ENCODE results near the gene MYOC.

The MYOC gene

DNA sequence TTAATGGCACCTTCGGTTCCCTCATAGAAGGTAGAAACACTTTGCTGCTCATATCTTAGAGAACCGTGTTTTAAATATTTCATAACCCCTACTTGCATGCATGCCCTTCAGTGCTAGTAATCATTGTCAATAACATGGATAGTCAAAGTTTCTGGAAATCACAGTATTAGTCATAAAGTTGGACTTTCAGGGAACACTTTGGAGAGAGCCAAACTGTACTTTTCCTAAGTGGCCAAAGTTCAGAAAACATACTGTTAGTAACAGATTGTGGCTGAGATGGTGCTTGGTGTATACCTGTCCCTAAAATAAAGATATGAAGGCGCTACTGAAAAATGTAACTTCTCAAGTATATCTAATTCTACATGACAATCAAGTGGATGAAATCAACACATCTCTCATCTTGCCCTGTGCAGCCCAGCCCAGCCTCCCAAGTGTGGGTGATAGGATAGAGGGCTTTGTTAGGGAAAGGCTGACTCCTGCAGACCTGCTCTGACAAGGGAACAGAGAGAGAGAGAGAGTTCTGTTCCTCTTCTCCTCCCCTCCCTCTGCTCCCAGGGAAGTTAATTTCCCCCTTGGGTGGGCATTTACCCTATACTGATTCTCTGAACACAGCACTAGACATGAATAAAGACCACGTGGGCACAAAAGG lies 14.4 kb downstream of the MYOC start:
- TF ChIP-seq, protein P1, sequence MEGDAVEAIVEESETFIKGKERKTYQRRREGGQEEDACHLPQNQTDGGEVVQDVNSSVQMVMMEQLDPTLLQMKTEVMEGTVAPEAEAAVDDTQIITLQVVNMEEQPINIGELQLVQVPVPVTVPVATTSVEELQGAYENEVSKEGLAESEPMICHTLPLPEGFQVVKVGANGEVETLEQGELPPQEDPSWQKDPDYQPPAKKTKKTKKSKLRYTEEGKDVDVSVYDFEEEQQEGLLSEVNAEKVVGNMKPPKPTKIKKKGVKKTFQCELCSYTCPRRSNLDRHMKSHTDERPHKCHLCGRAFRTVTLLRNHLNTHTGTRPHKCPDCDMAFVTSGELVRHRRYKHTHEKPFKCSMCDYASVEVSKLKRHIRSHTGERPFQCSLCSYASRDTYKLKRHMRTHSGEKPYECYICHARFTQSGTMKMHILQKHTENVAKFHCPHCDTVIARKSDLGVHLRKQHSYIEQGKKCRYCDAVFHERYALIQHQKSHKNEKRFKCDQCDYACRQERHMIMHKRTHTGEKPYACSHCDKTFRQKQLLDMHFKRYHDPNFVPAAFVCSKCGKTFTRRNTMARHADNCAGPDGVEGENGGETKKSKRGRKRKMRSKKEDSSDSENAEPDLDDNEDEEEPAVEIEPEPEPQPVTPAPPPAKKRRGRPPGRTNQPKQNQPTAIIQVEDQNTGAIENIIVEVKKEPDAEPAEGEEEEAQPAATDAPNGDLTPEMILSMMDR (conservative IDR thresholded peaks at IDR 0.05; ENCODE audit: low read depth, low read length) = no peak
- H3K4me3 ChIP-seq (ENCODE audit: low read length) = no peak overlapping the region
- no peak for DNase-seq (ENCODE audit: low read depth)

DNA sequence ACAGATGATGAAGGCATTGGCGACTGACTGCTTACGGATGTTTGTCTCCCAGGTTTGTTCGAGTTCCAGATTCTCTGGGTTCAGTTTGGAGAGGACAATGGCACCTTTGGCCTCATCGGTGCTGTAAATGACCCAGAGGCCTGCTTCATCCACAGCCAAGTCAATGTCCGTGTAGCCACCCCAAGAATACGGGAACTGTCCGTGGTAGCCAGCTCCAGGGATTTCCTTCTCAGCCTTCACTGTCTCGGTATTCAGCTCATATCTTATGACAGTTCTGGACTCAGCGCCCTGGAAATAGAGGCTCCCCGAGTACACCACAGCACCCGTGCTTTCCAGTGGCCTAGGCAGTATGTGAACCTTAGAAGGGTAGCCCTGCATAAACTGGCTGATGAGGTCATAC lies 16.3 kb downstream of the MYOC start:
- TF ChIP-seq, protein P1 (conservative IDR thresholded peaks at IDR 0.05; ENCODE audit: low read depth, low read length) = no peak
- DNase-seq (ENCODE audit: low read depth) = no peak

DNA sequence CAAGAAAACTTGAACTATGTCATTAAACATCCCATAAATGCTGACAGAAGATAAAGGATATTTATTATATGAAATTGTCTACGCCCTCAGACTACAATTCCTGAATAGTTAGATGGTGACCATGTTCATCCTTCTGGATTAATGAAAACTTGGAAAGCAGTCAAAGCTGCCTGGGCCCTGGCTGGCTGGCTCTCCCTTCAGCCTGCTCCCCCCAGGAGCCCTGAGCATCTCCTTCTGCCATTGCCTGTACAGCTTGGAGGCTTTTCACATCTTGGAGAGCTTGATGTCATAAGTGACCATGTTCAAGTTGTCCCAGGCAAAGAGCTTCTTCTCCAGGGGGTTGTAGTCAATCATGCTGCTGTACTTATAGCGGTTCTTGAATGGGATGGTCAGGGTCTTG lies 16.8 kb downstream of the MYOC start:
- TF ChIP-seq, protein P1 (conservative IDR thresholded peaks at IDR 0.05; ENCODE audit: low read depth, low read length) = no peak
- no peak overlapping the region for H3K4me3 ChIP-seq (ENCODE audit: low read length)

More for the DNA sequence above, 16.3 kb downstream of the MYOC start:
- no peak overlapping the region for H3K4me3 ChIP-seq (ENCODE audit: low read length)

DNA sequence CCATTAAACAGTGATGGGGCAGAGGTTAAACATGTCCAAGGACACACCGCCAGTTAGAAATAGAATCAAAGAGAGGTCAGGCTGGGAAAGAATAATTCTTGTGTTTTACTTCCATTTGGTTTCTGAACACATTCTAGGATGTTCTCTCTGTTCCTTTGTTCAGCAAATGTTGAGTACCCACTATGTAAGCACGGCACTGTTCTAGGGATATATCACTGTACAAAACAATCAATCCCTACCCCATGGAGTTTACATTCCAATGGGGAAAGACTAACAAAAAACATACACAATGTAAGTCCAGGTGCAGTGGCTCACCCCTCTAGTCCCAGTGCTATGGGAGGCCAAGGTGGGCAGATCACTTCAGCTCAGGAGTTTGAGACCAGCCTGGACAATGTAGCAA lies 24.3 kb downstream of the MYOC start:
- DNase-seq (ENCODE audit: low read depth) = no peak
- H3K4me3 ChIP-seq (ENCODE audit: low read length) = no peak overlapping the region
- TF ChIP-seq, protein P1 (conservative IDR thresholded peaks at IDR 0.05; ENCODE audit: low read depth, low read length) = no peak

More for the DNA sequence above, 16.8 kb downstream of the MYOC start:
- DNase-seq (ENCODE audit: low read depth) = no peak

DNA sequence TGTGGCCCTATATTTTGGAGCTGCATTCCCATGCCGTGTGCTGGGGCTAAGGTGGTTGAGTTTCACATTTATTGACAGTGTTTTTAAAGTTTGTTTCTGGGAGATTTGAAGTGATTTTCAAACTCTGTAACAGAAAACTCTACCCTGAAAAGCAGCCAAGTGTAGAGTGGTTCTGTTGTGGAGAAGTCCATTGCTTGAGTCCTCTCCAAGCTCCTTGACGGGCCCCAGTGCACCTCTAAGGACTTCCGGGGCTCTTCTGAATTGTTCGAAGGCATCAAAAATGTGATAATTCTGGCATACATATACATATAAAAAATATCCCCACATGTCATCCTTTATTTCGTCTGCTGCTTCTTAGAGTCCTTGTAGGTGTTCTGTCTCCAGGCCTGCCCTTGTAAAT lies 25.5 kb downstream of the MYOC start:
- no peak for DNase-seq (ENCODE audit: low read depth)
- TF ChIP-seq, protein P1 (conservative IDR thresholded peaks at IDR 0.05; ENCODE audit: low read depth, low read length) = no peak
- H3K4me3 ChIP-seq (ENCODE audit: low read length) = no peak overlapping the region

DNA sequence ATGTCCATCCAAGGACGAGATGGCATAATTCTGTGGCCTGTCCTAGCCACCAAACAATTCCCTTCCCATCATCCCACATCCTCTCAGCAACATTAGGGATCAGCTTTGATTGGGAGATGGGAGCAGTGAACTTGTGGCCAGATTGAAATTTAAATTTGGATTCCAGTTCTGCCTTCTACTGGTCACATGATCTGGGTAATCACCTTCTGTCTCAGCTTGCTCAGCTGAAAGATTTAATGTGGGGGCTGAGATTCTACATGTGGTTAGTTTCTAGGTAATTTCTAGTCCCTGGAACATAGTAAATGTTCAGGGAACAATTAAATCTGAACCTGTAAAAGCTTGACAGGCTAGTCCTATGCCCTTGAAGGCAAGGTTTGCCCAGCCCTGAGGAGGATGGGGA lies 27.3 kb downstream of the MYOC start:
- TF ChIP-seq, protein P1 (conservative IDR thresholded peaks at IDR 0.05; ENCODE audit: low read depth, low read length) = no peak
- DNase-seq (ENCODE audit: low read depth) = no peak
- H3K4me3 ChIP-seq (ENCODE audit: low read length) = no peak overlapping the region

DNA sequence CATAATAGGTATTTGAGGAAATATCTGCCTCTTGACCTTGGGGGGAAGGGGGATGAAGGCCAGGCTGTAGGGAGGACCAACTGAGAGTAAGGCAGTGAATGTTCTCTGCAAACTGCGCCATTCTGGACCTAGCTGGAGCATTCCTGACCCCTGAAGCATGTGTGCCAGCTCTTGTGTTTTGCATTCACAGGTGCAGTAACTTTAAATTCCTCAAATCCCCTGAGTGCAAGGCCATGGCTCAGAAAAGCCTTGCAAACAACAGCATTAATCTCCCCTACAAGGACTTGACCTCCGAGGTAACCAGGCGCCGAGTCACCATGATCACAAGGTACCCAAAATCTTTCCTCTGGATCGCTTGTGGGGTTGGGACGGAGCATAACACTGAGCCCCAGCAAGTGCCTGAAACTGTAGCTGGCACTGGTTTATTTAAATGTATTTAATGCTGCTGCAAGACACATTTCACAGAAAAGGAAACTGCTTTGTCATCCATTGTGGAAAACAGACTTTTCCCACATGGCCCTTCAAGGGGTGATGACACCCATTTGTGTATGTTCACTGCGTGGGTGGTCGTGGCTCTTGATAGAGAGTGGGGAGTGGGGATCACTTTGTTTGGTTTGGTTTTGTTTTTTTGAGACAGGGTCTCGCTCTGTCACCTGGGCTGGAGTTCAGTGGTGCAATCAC lies 28.7 kb downstream of the MYOC start:
- no peak for DNase-seq (ENCODE audit: low read depth)
- TF ChIP-seq, protein P1 (conservative IDR thresholded peaks at IDR 0.05; ENCODE audit: low read depth, low read length) = no peak
- H3K4me3 ChIP-seq (ENCODE audit: low read length) = no peak overlapping the region

All from retinal pigment epithelial cell (primary cell).